WERI-Rb-1 (cell line): ENCODE data around the gene SFXN5.

Experiments used
- DNase-seq: peaks from one replicate; pipeline ENCODE4 v3.0.0-alpha.2; 2020
- H3K27ac ChIP-seq: fragments of 250-450 bp; sonication (Bioruptor Pico); 2 replicates; pipeline ENCODE4 v1.5.1; 2020; ENCODE audit warnings: mild to moderate bottlenecking, moderate library complexity
- H3K27me3 ChIP-seq: fragments of 250-450 bp; sonication (Bioruptor Pico); 2 replicates; pipeline ENCODE4 v1.5.1; 2021; ENCODE audit warnings: mild to moderate bottlenecking, low read depth, moderate library complexity; ENCODE audit not compliant: insufficient read depth, severe bottlenecking
- H3K36me3 ChIP-seq: fragments of 250-450 bp; sonication (Bioruptor Pico); 2 replicates; pipeline ENCODE4 v1.5.1; 2020; ENCODE audit warnings: mild to moderate bottlenecking, moderate library complexity
- H3K4me3 ChIP-seq: 2 replicates; pipeline ENCODE4 v1.5.1; 2011; ENCODE audit warnings: low read depth, mild to moderate bottlenecking, control low read depth, low read length
- H3K9me3 ChIP-seq: fragments of 250-450 bp; sonication (Bioruptor Pico); 2 replicates; pipeline ENCODE4 v1.5.1; 2021; ENCODE audit warnings: mild to moderate bottlenecking, moderate library complexity; ENCODE audit not compliant: severe bottlenecking
- CTCF ChIP-seq: IDR thresholded peaks from 2 replicates; pipeline ENCODE4 v1.5.1; 2011; ENCODE audit warnings: low read depth, mild to moderate bottlenecking, control low read depth, inconsistent platforms, low read length

SFXN5 gene

DNA sequence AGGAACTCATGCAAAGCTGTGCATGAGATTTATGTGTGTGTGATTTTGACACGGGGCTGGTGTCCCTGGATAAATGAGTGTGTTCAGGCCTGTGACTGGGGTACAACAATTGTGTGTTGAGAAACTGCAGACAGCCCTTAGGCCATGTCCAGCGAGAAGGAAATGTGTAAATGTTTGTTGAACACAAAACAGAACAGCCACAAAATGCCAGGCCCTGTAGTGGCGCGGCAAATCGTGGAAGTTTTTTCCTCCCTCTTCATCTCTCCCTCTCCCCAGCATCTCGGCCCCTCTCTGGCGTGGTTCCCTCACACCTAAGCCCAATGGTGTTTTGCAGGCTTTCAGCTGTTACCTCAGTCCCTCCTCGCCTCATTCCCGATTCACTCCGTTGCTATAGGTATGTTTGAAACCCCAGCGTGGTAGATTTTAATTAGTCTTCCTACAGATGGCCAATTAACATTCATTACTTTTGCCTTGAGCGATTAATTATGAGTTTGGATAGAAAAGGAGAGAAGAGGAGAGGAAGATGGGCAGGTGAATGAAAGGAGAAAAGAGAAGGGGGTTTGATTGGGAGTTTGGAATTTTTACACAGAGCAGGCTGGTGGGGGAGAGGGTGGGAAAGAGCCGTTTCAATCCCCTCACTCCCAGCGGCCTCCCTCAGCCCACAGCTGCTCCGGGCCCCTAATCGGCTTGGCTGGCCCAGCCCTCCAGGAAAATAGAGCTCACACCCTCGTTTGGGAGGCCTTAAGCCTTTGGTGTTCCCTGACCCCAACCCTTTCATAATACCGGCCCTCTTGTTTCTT lies 173.5 kb downstream of the SFXN5 start:
- no peak for TF ChIP-seq CTCF
- no peaks in the 10 kb centered on the region for H3K27me3 ChIP-seq

DNA sequence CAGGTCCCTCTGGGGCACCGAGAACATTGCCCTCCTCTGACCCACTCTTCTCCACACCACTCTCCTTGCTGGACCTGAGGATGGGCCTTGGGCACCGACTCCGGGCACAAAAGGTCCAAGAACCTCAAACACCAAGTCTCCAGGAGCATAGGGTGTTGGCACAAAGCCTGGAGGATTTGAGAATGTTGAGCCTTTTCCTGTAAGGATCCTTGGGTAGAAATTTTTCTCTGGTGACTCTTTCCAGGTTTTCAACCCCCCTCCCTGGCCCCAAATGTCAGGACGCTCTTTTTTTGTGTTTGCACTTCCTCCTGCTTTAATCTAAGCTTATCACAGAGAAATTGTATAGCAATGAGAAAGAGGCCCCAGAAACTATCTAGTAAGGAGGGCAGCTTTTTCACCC lies 175.1 kb downstream of the SFXN5 start:
- 0 out of 2 replicates have a peak overlapping the region, but pooled peaks have one; percentile 5 for H3K27ac ChIP-seq
- no peak for TF ChIP-seq CTCF
- H3K36me3 ChIP-seq = peaks cover 12% of the 10 kb centered on the region
- no peak overlapping the region for H3K4me3 ChIP-seq
- DNase-seq = no peak
- H3K27me3 ChIP-seq = no peaks in the 10 kb centered on the region
- no peaks in the 10 kb centered on the region for H3K9me3 ChIP-seq

More for the DNA sequence above, 173.5 kb downstream of the SFXN5 start:
- Histone ChIP-seq H3K36me3 (no peaks in the 10 kb centered on the region), H3K27ac (peak overlapping the region; percentile 61), H3K9me3 (no peaks in the 10 kb centered on the region), H3K4me3 (peak overlapping the region; percentile 6)
- DNase-seq = peak; percentile 93

DNA sequence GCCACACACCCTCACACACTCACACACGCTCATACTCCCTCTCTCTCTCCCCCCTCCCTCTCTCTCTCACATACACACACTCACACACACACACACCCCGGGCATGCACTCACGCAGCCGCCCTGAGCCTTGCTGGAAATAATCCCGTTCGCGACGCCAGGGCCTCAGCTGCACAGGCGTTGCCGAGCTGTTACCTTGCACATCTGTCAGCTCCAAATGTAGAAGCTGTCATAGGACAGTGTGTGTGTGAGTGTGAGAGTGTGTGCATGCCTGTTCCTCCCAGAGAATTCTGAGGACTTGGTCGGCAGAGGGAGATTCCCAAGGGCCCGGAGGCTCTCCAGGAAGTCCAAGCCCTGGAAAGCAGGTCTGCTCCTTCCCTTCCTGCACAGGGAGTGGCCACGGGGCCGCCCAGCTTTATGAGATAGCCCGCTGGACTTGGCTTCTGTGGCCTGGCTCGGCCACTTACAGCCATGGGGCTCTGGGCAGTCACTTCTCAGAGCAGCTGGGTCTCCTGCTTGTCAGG lies 175.7 kb downstream of the SFXN5 start:
- H3K36me3 ChIP-seq = peaks cover 15% of the 10 kb centered on the region
- TF ChIP-seq CTCF = no peak
- H3K27ac ChIP-seq = peak overlapping the region; percentile 5; the same call in 1 of the 2 replicates
- DNase-seq = peak; percentile 81
- H3K4me3 ChIP-seq = peak overlapping the region; percentile 30
- H3K9me3 ChIP-seq = no peaks in the 10 kb centered on the region
- H3K27me3 ChIP-seq = no peaks in the 10 kb centered on the region

DNA sequence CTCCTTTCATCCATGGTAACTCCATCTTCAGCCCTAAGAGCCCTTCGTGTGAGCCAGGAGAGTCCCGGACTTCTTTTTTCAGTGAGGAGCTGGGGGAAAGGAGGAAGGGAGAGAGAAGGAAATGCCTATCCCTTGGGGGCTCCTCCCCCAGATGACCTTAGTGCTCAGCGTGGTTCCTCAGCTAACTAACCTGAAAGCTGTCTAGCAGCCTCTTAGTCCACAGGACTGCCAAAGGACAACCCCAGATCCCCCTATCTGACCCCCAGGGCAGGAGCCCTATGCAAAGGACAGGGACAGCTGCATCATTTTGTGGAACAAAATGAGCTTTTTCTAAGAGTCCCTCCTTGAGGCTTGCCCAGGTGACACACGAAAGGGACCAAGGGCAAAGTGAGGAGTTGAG lies 176.4 kb downstream of the SFXN5 start:
- Histone ChIP-seq H3K36me3 (peaks cover 15% of the 10 kb centered on the region), H3K27ac (peak overlapping the region; percentile 5; the same call in 1 of the 2 replicates), H3K9me3 (no peaks in the 10 kb centered on the region), H3K27me3 (no peaks in the 10 kb centered on the region), H3K4me3 (no peak overlapping the region)
- DNase-seq = no peak
- no peak for TF ChIP-seq CTCF

DNA sequence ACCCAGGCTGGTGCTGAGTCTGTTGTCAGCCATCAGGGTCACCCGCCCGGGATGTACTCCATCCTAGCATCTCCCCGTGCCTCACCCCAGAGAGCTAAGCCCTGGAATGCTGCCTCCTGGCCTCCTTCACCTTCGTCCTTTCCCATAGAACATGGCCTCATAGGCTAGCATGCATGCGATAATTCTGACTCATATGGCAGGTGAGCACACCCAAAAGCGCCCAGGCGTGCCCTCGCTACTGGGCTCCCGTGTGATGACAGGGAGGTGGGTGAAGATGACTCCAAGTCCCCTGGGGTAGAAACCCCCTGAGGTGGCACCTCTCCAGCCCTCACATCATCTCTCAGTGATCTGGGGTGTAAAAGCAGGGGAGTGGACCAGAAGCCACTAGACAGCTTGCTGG lies 177.0 kb downstream of the SFXN5 start:
- peak overlapping the region; percentile 54 for H3K27ac ChIP-seq

More for the DNA sequence above, 177.0 kb downstream of the SFXN5 start:
- DNase-seq = no peak
- no peak for TF ChIP-seq CTCF
- Histone ChIP-seq H3K9me3 (no peaks in the 10 kb centered on the region), H3K27me3 (no peaks in the 10 kb centered on the region), H3K4me3 (no peak overlapping the region), H3K36me3 (peaks cover 21% of the 10 kb centered on the region)
